ENCODE results near the gene MLEC.

The MLEC gene

DNA sequence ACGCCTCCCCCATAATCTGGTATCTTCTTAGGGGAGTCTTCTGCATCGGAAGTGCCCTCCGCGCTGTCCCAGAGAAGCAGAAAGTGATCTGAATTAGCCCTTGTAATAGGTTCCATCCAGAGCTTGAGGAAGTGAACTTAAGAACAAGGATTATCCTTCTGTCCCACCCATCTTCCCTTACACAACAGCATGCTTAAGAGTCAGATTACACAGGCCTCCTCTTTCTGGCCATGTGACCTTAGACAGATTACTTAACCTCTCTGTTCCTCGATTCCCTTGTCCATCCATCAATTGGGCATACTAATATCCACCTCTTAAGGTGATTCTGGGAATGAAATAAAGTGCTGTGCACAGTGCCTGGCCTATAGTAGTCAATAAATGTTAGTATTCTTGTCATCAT, 35.1 kb upstream of the MLEC start:
- no peaks in the 10 kb centered on the region for H3K36me3 ChIP-seq (ENCODE audit: insufficient read depth, low read length)
- H3K9ac ChIP-seq (ENCODE audit: low read depth, low read length): no peak overlapping the region
- no peak overlapping the region for H3K4me2 ChIP-seq (ENCODE audit: low read length)
- H3K27me3 ChIP-seq (ENCODE audit: control insufficient read depth, insufficient read depth, low read length): peaks cover 66% of the 10 kb centered on the region
- no peaks in the 10 kb centered on the region for H3K9me3 ChIP-seq (replicated peaks; ENCODE audit: low read length)
- H3K4me1 ChIP-seq (ENCODE audit: control insufficient read depth, insufficient read depth, low read length): peaks cover 8% of the 10 kb centered on the region
- H3K4me3 ChIP-seq (ENCODE audit: low read length): no peak overlapping the region

DNA sequence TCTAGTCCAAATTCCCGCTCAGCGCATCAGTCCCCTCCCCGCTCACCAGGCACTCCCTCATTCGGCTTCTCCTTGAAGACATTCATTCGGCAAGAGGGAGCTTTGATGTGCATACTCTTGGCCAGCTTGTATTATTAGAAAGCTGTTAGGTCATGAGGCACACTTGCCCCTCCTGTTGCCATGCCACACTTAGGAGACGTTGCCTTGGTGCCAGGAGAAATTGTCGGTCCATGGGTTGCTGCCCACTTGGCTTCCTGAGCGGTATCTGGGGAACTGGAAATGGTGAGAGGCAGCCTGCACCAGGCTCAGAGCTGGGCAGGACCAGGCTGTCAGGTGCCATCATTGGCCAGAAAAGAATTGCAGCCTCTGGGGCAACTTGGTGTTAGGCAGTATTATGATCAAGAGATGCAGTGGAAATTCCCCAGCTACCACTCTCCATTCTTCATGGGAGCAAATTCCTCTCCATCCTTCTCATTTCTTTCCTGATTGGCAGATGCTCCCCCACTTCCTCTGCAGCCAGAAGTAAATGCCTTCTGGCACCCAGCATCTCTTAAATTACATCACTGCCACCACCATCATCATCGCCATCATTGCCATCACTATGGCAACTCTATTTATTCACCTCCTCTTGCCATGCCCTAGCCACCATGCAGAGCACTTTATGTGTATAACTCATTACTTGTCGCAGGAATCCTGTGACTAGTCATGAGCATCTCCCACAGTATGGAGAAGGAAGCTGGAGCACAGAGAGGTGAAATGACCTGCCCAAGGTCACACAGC, 34.1 kb upstream of the MLEC start:
- Histone ChIP-seq H3K4me3 (ENCODE audit: low read length) (no peak overlapping the region), H3K4me2 (ENCODE audit: low read length) (no peak overlapping the region), H3K36me3 (ENCODE audit: insufficient read depth, low read length) (no peaks in the 10 kb centered on the region), H3K9me3 (replicated peaks; ENCODE audit: low read length) (no peaks in the 10 kb centered on the region), H3K27me3 (ENCODE audit: control insufficient read depth, insufficient read depth, low read length) (peaks cover 66% of the 10 kb centered on the region), H3K9ac (ENCODE audit: low read depth, low read length) (no peak overlapping the region), H3K4me1 (ENCODE audit: control insufficient read depth, insufficient read depth, low read length) (peaks cover 8% of the 10 kb centered on the region)

DNA sequence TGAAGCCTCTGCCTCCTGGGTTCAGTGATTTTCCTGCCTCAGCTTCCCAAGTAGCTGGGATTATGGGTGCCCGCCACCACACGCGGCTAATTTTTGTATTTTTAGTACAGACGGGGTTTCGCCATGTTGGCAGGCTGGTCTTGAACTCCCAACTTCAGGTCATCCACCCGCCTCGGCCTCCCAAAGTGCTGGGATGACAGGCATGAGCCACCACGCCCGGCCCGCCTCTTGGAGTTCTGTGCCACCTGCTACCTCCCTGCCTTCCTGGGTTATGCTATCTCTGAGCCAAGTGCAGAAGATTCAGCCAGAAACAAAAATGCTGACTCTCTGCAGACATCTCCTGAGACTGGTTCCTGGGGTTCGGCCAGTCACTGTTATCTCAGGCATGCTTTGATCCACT, 33.3 kb upstream of the MLEC start:
- no peaks in the 10 kb centered on the region for H3K9me3 ChIP-seq (replicated peaks; ENCODE audit: low read length)
- peaks cover 8% of the 10 kb centered on the region for H3K4me1 ChIP-seq (ENCODE audit: control insufficient read depth, insufficient read depth, low read length)
- no peak overlapping the region for H3K9ac ChIP-seq (ENCODE audit: low read depth, low read length)
- no peak overlapping the region for H3K4me3 ChIP-seq (ENCODE audit: low read length)
- no peaks in the 10 kb centered on the region for H3K36me3 ChIP-seq (ENCODE audit: insufficient read depth, low read length)
- no peak overlapping the region for H3K4me2 ChIP-seq (ENCODE audit: low read length)
- H3K27me3 ChIP-seq (ENCODE audit: control insufficient read depth, insufficient read depth, low read length): peaks cover 72% of the 10 kb centered on the region

DNA sequence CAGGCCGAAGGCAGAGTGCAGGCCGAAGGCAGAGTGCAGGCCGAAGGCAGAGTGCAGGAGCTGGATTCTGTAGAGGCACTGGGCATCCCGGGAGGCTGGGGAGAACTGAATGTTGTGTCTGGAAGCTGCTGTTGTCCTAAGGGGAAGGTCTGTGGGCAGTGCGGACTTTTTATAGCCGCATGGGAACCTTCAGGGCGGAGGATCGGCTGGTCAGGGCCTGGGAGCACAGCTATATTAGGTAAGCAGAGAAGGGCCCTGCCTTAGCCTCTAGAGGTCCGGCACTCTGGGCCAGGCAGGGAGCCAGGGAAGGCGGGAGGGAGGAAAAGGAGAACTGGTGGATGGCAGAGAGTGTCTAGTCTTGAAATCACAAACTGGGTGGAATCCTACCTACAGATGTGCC, 32.3 kb upstream of the MLEC start:
- no peak overlapping the region for H3K4me3 ChIP-seq (ENCODE audit: low read length)
- no peak overlapping the region for H3K9ac ChIP-seq (ENCODE audit: low read depth, low read length)
- H3K9me3 ChIP-seq (replicated peaks; ENCODE audit: low read length): no peaks in the 10 kb centered on the region
- peaks cover 78% of the 10 kb centered on the region for H3K27me3 ChIP-seq (ENCODE audit: control insufficient read depth, insufficient read depth, low read length)
- H3K4me2 ChIP-seq (ENCODE audit: low read length): no peak overlapping the region
- H3K36me3 ChIP-seq (ENCODE audit: insufficient read depth, low read length): no peaks in the 10 kb centered on the region
- H3K4me1 ChIP-seq (ENCODE audit: control insufficient read depth, insufficient read depth, low read length): peaks cover 4% of the 10 kb centered on the region

DNA sequence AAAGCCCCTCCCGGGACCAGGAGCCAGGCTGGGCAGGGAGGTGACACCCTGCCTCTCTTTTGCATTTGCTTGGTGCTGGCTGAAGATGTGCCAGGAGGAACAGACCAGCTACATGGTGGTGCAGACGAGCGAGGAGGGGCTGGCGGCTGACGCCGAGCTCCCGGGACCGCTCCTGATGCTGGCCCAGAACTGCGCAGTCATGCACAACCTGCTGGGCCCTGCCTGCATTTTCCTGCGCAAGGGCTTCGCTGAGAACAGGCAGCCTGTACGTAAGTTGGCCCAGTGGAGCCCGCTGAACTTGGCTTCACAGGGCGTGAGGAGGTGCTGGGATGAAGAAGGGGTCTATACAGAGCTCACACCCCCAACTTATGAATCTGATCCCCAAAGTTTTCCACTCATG, 30.9 kb upstream of the MLEC start:
- H3K4me1 ChIP-seq (ENCODE audit: control insufficient read depth, insufficient read depth, low read length): no peaks in the 10 kb centered on the region
- H3K9me3 ChIP-seq (replicated peaks; ENCODE audit: low read length): no peaks in the 10 kb centered on the region

DNA sequence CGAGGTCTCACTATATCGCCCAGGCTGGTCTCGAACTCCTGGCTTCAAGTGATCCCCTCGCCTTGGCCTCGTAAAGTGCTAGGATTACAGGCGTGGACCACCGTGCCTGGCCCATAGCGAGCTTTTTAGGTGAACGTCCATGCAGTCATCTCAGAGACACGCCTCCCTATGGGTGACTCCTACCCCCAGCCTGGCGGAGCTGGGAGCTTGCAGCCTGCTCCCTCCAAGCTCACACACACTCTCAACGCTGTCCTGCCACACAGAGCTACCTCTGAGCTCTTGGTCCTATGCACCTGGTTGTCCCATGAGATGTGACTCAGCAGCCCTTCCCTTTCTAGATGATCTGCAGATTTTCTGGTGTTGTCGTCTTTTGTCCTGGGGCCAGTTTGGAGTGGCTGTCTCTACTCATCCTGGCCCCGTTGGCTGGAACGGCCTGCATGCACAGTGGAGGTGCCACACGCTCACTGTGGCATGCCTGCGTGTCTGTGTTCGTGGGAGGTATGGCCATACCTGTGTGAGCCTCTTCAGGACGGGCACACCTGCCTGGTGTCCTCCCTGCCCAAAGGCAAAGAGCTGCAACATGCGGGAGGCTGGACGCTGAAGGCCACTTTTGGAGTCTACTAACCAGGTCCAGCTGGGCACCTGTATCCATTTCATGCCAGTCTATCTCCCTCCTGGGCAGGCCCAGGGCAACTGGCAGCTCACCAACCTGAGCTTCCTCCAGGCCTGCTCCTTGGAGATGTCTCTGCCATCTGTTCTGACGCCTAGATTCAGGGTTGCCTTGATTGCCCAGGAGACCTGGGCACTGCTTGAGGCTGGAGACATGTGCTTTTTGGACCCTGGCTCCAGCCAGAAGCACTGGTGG, 28.4 kb upstream of the MLEC start:
- no peaks in the 10 kb centered on the region for H3K4me1 ChIP-seq (ENCODE audit: control insufficient read depth, insufficient read depth, low read length)
- no peak overlapping the region for H3K9ac ChIP-seq (ENCODE audit: low read depth, low read length)
- H3K9me3 ChIP-seq (replicated peaks; ENCODE audit: low read length): no peaks in the 10 kb centered on the region
- H3K4me2 ChIP-seq (ENCODE audit: low read length): no peak overlapping the region
- H3K27me3 ChIP-seq (ENCODE audit: control insufficient read depth, insufficient read depth, low read length): peaks cover 62% of the 10 kb centered on the region
- H3K4me3 ChIP-seq (ENCODE audit: low read length): no peak overlapping the region
- H3K36me3 ChIP-seq (ENCODE audit: insufficient read depth, low read length): no peaks in the 10 kb centered on the region

More for the DNA sequence above, 30.9 kb upstream of the MLEC start:
- no peak overlapping the region for H3K4me3 ChIP-seq (ENCODE audit: low read length)
- H3K9ac ChIP-seq (ENCODE audit: low read depth, low read length): no peak overlapping the region
- H3K36me3 ChIP-seq (ENCODE audit: insufficient read depth, low read length): no peaks in the 10 kb centered on the region
- H3K4me2 ChIP-seq (ENCODE audit: low read length): no peak overlapping the region
- H3K27me3 ChIP-seq (ENCODE audit: control insufficient read depth, insufficient read depth, low read length): peaks cover 75% of the 10 kb centered on the region

DNA sequence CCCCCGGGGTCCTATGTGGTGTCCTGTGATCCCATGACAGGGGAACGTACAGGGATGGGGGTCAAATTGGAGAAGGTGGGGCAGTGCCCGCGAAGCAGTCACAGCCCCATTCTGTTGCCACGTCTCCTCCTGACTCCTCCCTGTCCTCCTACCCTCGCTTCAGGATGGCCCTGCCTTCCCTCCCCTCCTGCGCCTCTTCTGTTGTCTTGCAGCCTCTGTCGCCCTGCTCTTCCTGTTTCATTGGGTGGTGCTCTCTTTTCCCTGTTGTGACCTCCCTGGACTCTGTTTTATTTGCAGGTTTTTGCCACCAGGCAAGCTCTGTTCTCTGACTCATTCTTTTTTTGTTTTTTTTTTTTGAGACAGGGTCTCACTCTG, 27.8 kb upstream of the MLEC start:
- Histone ChIP-seq H3K4me1 (ENCODE audit: control insufficient read depth, insufficient read depth, low read length) (no peaks in the 10 kb centered on the region), H3K9ac (ENCODE audit: low read depth, low read length) (no peak overlapping the region), H3K27me3 (ENCODE audit: control insufficient read depth, insufficient read depth, low read length) (peaks cover 62% of the 10 kb centered on the region), H3K36me3 (ENCODE audit: insufficient read depth, low read length) (no peaks in the 10 kb centered on the region), H3K9me3 (replicated peaks; ENCODE audit: low read length) (no peaks in the 10 kb centered on the region), H3K4me2 (ENCODE audit: low read length) (no peak overlapping the region), H3K4me3 (ENCODE audit: low read length) (no peak overlapping the region)

DNA sequence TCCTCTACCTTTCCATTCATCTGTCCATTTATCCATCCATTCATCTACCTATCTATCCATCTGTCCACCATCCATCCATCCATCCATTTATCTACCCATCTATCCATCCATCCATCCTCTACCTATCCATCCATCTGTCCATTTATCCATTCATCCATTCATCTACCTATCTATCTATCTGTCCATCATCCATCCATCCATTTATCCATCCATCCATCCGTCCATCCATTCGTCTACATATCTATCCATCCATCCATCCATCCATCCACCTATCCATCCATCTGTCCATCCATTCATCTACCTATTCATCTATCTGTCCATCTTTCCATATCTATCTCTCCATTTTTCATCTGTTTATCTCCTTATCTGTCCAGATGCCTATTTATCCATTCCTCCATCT, 25.5 kb upstream of the MLEC start:
- no peaks in the 10 kb centered on the region for H3K36me3 ChIP-seq (ENCODE audit: insufficient read depth, low read length)
- H3K9ac ChIP-seq (ENCODE audit: low read depth, low read length): no peak overlapping the region

DNA sequence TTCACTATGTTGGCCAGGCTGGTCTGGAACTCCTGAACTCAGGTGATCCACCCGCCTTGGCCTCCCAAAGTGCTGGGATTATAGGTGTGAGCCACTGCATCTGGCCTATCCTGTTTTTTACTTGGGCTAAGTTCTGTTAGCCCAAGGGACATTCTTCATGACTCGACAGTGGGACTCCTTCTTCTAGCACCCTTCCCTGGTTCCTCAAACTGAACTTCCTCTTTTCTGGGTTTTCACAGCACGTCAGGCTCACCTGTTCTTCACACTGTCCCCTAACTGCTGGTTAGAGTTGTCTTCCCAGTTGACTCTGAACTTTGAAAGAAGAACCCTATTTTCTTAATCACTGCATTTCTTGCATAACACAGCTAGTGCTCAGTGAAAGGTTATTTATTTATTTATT, 24.1 kb upstream of the MLEC start:
- no peak overlapping the region for H3K9ac ChIP-seq (ENCODE audit: low read depth, low read length)
- H3K36me3 ChIP-seq (ENCODE audit: insufficient read depth, low read length): no peaks in the 10 kb centered on the region
- H3K27me3 ChIP-seq (ENCODE audit: control insufficient read depth, insufficient read depth, low read length): peaks cover 49% of the 10 kb centered on the region
- H3K4me1 ChIP-seq (ENCODE audit: control insufficient read depth, insufficient read depth, low read length): no peaks in the 10 kb centered on the region
- no peak overlapping the region for H3K4me3 ChIP-seq (ENCODE audit: low read length)
- H3K9me3 ChIP-seq (replicated peaks; ENCODE audit: low read length): no peaks in the 10 kb centered on the region
- H3K4me2 ChIP-seq (ENCODE audit: low read length): no peak overlapping the region

More for the DNA sequence above, 25.5 kb upstream of the MLEC start:
- Histone ChIP-seq H3K4me3 (ENCODE audit: low read length) (no peak overlapping the region), H3K4me1 (ENCODE audit: control insufficient read depth, insufficient read depth, low read length) (no peaks in the 10 kb centered on the region), H3K27me3 (ENCODE audit: control insufficient read depth, insufficient read depth, low read length) (peaks cover 47% of the 10 kb centered on the region), H3K4me2 (ENCODE audit: low read length) (no peak overlapping the region), H3K9me3 (replicated peaks; ENCODE audit: low read length) (no peaks in the 10 kb centered on the region)

DNA sequence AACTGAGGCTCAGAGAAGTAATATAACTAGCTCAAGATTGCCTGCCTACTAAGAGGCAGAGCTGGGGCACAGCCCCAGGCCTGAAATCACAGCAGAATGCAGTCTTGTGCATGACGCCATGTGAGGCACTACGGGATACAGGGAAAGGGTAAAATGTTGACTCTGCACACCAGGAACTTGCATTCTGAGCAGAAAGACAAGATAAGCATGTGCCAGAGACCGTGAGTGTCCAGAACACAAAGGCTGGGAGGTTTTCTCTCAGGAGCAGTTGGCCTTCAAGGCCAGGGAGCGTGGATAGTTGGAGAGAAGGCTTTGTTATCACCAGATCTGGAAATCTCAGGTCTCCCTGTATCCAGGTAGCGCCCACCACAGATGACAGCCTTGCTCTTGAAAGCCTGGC, 23.2 kb upstream of the MLEC start:
- H3K4me3 ChIP-seq (ENCODE audit: low read length): no peak overlapping the region
- H3K27me3 ChIP-seq (ENCODE audit: control insufficient read depth, insufficient read depth, low read length): peaks cover 48% of the 10 kb centered on the region
- H3K4me1 ChIP-seq (ENCODE audit: control insufficient read depth, insufficient read depth, low read length): no peaks in the 10 kb centered on the region
- H3K9ac ChIP-seq (ENCODE audit: low read depth, low read length): no peak overlapping the region
- no peak overlapping the region for H3K4me2 ChIP-seq (ENCODE audit: low read length)
- no peaks in the 10 kb centered on the region for H3K36me3 ChIP-seq (ENCODE audit: insufficient read depth, low read length)
- no peaks in the 10 kb centered on the region for H3K9me3 ChIP-seq (replicated peaks; ENCODE audit: low read length)

DNA sequence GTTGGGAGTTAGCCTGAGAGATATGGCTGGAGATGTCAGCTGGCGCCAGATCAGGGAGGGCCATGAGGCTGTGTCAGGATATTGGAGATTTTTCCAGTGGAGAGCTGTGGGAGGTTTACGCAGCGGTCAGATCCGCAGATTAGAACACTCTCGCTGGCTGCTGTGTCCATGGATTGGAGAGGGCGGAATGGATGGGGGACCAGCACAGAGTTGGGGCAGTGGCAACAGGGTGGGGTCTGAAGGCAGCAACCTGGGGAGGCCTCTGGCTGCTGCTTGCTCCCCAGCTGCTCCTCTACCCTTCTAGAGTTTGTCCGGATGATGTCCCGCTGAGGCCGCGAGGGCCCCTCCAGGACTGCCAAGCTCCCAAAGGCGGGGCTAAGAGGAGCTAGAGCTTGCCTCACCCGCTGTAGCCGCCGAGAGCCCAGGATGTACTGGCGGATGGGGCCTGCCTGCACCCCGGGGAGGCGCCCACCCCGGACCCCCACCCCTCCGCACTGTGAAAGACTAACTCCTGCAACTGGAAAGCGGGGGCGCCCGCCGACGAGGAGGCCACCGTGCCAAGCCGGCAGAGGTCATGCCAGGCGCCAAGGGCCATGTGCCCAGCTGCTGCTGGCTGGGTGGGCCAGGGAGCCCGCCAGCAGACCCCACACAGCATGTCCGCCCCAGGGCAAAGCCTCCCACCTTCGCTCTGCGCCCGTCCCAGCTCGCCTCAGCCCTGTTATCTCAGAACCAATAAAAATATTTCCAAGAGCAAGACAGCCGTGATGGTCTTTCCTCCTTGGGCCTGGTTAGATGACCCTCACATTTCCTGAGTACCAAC, 20.2 kb upstream of the MLEC start:
- Histone ChIP-seq H3K4me1 (ENCODE audit: control insufficient read depth, insufficient read depth, low read length) (peaks cover 2% of the 10 kb centered on the region), H3K4me3 (ENCODE audit: low read length) (no peak overlapping the region), H3K9ac (ENCODE audit: low read depth, low read length) (no peak overlapping the region), H3K4me2 (ENCODE audit: low read length) (peak overlapping the region; percentile 2), H3K9me3 (replicated peaks; ENCODE audit: low read length) (no peaks in the 10 kb centered on the region), H3K36me3 (ENCODE audit: insufficient read depth, low read length) (no peaks in the 10 kb centered on the region), H3K27me3 (ENCODE audit: control insufficient read depth, insufficient read depth, low read length) (peaks cover 37% of the 10 kb centered on the region)

Data from skeletal muscle satellite cell (primary cell).